Head of caudate nucleus (tissue), 42 donors: ENCODE measurements around the gene CABLES1.
"Not testable (repeated sequence)": the region's sequence is repeated elsewhere in the genome, so short reads cannot be mapped to it uniquely, and the experiment has no call there.

ENCODE experiments used
- DNase-seq, 42 donors: peaks; one replicate each; pipeline versions ENCODE4 v3.0.0 to v3.0.0-alpha.2; 2020 to 2021; ENCODE audit warnings: mixed read lengths in 7 of 42
- intact Hi-C: fragments of 100-400 bp; cut with DNase I; formaldehyde crosslinking; loops from one replicate; pipeline ENCODE4 v1.15.0; 2022

Gene CABLES1

GRCh38 chr18:23156134-23156533 is 20.8 kb downstream of the CABLES1 start:
- intact Hi-C loops = no loop called here
- DNase-seq = no peak

- intact Hi-C loops = no loop called here
- no peak for DNase-seq
Observed at GRCh38 chr18:23158058-23158457, 22.8 kb downstream of the CABLES1 start.

GRCh38 chr18:23158884-23159283 is 23.6 kb downstream of the CABLES1 start:
- intact Hi-C loops, DNase-seq: not testable (repeated sequence)

- intact Hi-C loops = no loop called here
- DNase-seq = no peak
Observed at GRCh38 chr18:23159344-23159743, 24.1 kb downstream of the CABLES1 start.

- intact Hi-C loops = no loop called here
- DNase-seq = no peak
Observed at GRCh38 chr18:23162473-23162872, 27.2 kb downstream of the CABLES1 start.

GRCh38 chr18:23163786-23164533 is 28.7 kb downstream of the CABLES1 start:
- intact Hi-C loops = no loop called here
- DNase-seq = no peak

GRCh38 chr18:23165271-23166068 is 30.2 kb downstream of the CABLES1 start:
- intact Hi-C loops = no loop called here
- DNase-seq = no peak

GRCh38 chr18:23166891-23167541 is 31.7 kb downstream of the CABLES1 start:
- intact Hi-C loops = no loop called here
- no peak for DNase-seq

- peak in 3 of 42 donors; percentile 18 to 52 (median 25) for DNase-seq
- intact Hi-C loops = no loop called here
Observed at GRCh38 chr18:23169673-23170044, 34.4 kb downstream of the CABLES1 start.

GRCh38 chr18:23170137-23170536 is 34.9 kb downstream of the CABLES1 start:
- intact Hi-C loops = no loop called here

GRCh38 chr18:23171581-23172156 is 36.4 kb downstream of the CABLES1 start:
- intact Hi-C loops = no loop called here
- DNase-seq = no peak

More at GRCh38 chr18:23170137-23170536, 34.9 kb downstream of the CABLES1 start:
- no peak for DNase-seq

GRCh38 chr18:23172591-23173380 is 37.5 kb downstream of the CABLES1 start:
- intact Hi-C loops = no loop called here
- no peak for DNase-seq

- intact Hi-C loops = no loop called here
Observed at GRCh38 chr18:23173912-23174311, 38.6 kb downstream of the CABLES1 start.

GRCh38 chr18:23176701-23177432 is 41.6 kb downstream of the CABLES1 start:
- DNase-seq = no peak
- intact Hi-C loops = no loop called here

More at GRCh38 chr18:23173912-23174311, 38.6 kb downstream of the CABLES1 start:
- no peak for DNase-seq

- DNase-seq = no peak
- intact Hi-C loops = no loop called here
Observed at GRCh38 chr18:23177433-23178072, 42.3 kb downstream of the CABLES1 start.

GRCh38 chr18:23178201-23178600 is 42.9 kb downstream of the CABLES1 start:
- intact Hi-C loops = no loop called here
- DNase-seq = no peak

GRCh38 chr18:23178661-23179081 is 43.4 kb downstream of the CABLES1 start:
- intact Hi-C loops = no loop called here

GRCh38 chr18:23179416-23179815 is 44.1 kb downstream of the CABLES1 start:
- DNase-seq = no peak
- intact Hi-C loops = no loop called here

More at GRCh38 chr18:23178661-23179081, 43.4 kb downstream of the CABLES1 start:
- no peak for DNase-seq
